GM19193 (cell line): ENCODE measurements around the gene TMCC2.

Experiments
- POLR2A ChIP-seq: IDR thresholded peaks from 4 replicates; pipeline ENCODE4 v1.6.1; 2011; ENCODE audit not compliant: insufficient read depth, insufficient read length; ENCODE audit errors: extremely low read depth

Gene TMCC2

GRCh38 chr1:205312866-205313562 lies 85.3 kb downstream of the TMCC2 start:
- no peak for TF ChIP-seq POLR2A

GRCh38 chr1:205313563-205314308 lies 86.0 kb downstream of the TMCC2 start:
- no peak for TF ChIP-seq POLR2A

GRCh38 chr1:205315008-205315618 lies 87.4 kb downstream of the TMCC2 start:
- no peak for TF ChIP-seq POLR2A

- no peak for TF ChIP-seq POLR2A
These were observed 88.4 kb downstream of the TMCC2 start for GRCh38 chr1:205316161-205316566.

GRCh38 chr1:205317311-205317917 lies 89.7 kb downstream of the TMCC2 start:
- no peak for TF ChIP-seq POLR2A

GRCh38 chr1:205318231-205318991 lies 90.7 kb downstream of the TMCC2 start:
- TF ChIP-seq POLR2A = no peak

- no peak for TF ChIP-seq POLR2A
These were observed 91.6 kb downstream of the TMCC2 start for GRCh38 chr1:205319081-205320018.

GRCh38 chr1:205321162-205321958 lies 93.6 kb downstream of the TMCC2 start, which contains the start of gene NUAK2:
Gene NUAK2, minus strand, starts transcription at chr1:205321745. Its CDS starts 117 bp downstream, at chr1:205321628.
- TF ChIP-seq POLR2A = no peak

GRCh38 chr1:205321959-205322283 lies 94.2 kb downstream of the TMCC2 start:
- no peak for TF ChIP-seq POLR2A
